GM23338 (cell line): ENCODE results near the gene FILIP1L. TPM values are rescaled to one million over a fixed set of nuclear protein-coding genes. Genes with fewer than 3 reads are reported as not detected.

Experiments
- ATAC-seq: fragments of 200-7000 bp; cut with Tn5 transposase; 3 replicates; pipeline ENCODE4 v1.9.1; 2020
- DNase-seq: peaks from one replicate; pipeline ENCODE4 v3.0.0-alpha.2; 2015; ENCODE audit warnings: low spot score
- H2AFZ ChIP-seq: fragments of 200-600 bp; sonication (generic); 2 replicates; pipeline ENCODE4 v1.8.0; 2016; ENCODE audit warnings: antibody characterized with exemption, mild to moderate bottlenecking, moderate library complexity
- H3F3A ChIP-seq: fragments of 200-600 bp; sonication (generic); replicated peaks from 2 replicates; pipeline ENCODE4 v1.8.0; 2017; ENCODE audit warnings: antibody characterized with exemption, mixed run types, low read depth
- H3K27ac ChIP-seq: fragments of 200-600 bp; sonication (generic); 2 replicates; pipeline ENCODE4 v1.6.1; 2016; ENCODE audit warnings: low read depth
- H3K27me3 ChIP-seq: fragments of 200-600 bp; sonication (generic); 2 replicates; pipeline ENCODE4 v1.8.0; 2016; ENCODE audit warnings: mild to moderate bottlenecking, mixed run types, moderate library complexity; ENCODE audit not compliant: insufficient read depth
- H3K36me3 ChIP-seq: fragments of 200-600 bp; sonication (generic); 2 replicates; pipeline ENCODE4 v1.8.0; 2016; ENCODE audit warnings: mild to moderate bottlenecking; ENCODE audit not compliant: insufficient read depth
- H3K4me1 ChIP-seq: fragments of 200-600 bp; sonication (generic); 2 replicates; pipeline ENCODE4 v1.8.0; 2016; ENCODE audit warnings: mild to moderate bottlenecking, moderate library complexity; ENCODE audit not compliant: insufficient read depth
- H3K4me2 ChIP-seq: fragments of 200-600 bp; sonication (generic); 2 replicates; pipeline ENCODE4 v1.7.1; 2017; ENCODE audit warnings: mixed run types
- H3K4me3 ChIP-seq: fragments of 200-600 bp; sonication (generic); 2 replicates; pipeline ENCODE4 v1.6.1; 2016; ENCODE audit warnings: mixed run types
- H3K79me2 ChIP-seq: fragments of 200-600 bp; sonication (generic); replicated peaks from 2 replicates; pipeline ENCODE4 v1.8.0; 2017; ENCODE audit warnings: mild to moderate bottlenecking; ENCODE audit not compliant: insufficient read depth
- H3K9me2 ChIP-seq: fragments of 200-600 bp; sonication (generic); 2 replicates; pipeline ENCODE4 v1.8.0; 2017; ENCODE audit not compliant: insufficient read depth
- H4K20me1 ChIP-seq: fragments of 200-600 bp; sonication (generic); replicated peaks from 2 replicates; pipeline ENCODE4 v1.8.0; 2017; ENCODE audit warnings: mild to moderate bottlenecking; ENCODE audit not compliant: insufficient read depth
- H3K27ac Mint-ChIP-seq: 2 replicates; pipeline ENCODE4 v1.8.0; 2020; ENCODE audit warnings: inconsistent platforms, mild to moderate bottlenecking, moderate library complexity, mixed read lengths
- H3K27me3 Mint-ChIP-seq: 3 replicates; pipeline ENCODE4 v1.8.0; 2022; ENCODE audit warnings: low read depth, mild to moderate bottlenecking, moderate library complexity, mixed read lengths, inconsistent platforms; ENCODE audit not compliant: insufficient read depth, poor library complexity
- H3K36me3 Mint-ChIP-seq: 3 replicates; pipeline ENCODE4 v1.8.0; 2021; ENCODE audit warnings: low read depth, mild to moderate bottlenecking, inconsistent platforms, moderate library complexity, mixed read lengths
- H3K4me1 Mint-ChIP-seq: 3 replicates; pipeline ENCODE4 v1.8.0; 2020; ENCODE audit warnings: mild to moderate bottlenecking, inconsistent platforms, mixed read lengths
- H3K4me3 Mint-ChIP-seq: 3 replicates; pipeline ENCODE4 v1.8.0; 2021; ENCODE audit warnings: moderate library complexity, mild to moderate bottlenecking, inconsistent platforms, mixed read lengths
- H3K9me3 Mint-ChIP-seq: 3 replicates; pipeline ENCODE4 v1.8.0; 2020; ENCODE audit warnings: moderate library complexity, mild to moderate bottlenecking, inconsistent platforms, mixed read lengths
- CREB1 ChIP-seq: fragments of 250-450 bp; sonication (Bioruptor Pico); IDR thresholded peaks from 2 replicates; pipeline ENCODE4 v1.5.0; 2020; ENCODE audit warnings: low read depth, mild to moderate bottlenecking, moderate library complexity
- ETS1 ChIP-seq: IDR thresholded peaks from 2 replicates; pipeline ENCODE4 v1.6.1; 2016; ENCODE audit warnings: antibody characterized with exemption
- EZH2 ChIP-seq: fragments of 200-600 bp; sonication (generic); IDR thresholded peaks from one replicate; pipeline ENCODE4 v1.8.0; 2017; ENCODE audit warnings: antibody characterized with exemption, mild to moderate bottlenecking, low read depth; ENCODE audit not compliant: unreplicated experiment
- EZH2phosphoT487 ChIP-seq: fragments of 200-600 bp; sonication (generic); IDR thresholded peaks from one replicate; pipeline ENCODE4 v1.8.1; 2018; ENCODE audit warnings: antibody characterized with exemption; ENCODE audit not compliant: unreplicated experiment
- JUNB ChIP-seq: IDR thresholded peaks from one replicate; pipeline ENCODE4 v1.6.1; 2016; ENCODE audit warnings: antibody characterized with exemption; ENCODE audit not compliant: unreplicated experiment
- NANOG ChIP-seq: IDR thresholded peaks from 2 replicates; pipeline ENCODE4 v1.6.1; 2016; ENCODE audit warnings: antibody characterized with exemption, borderline replicate concordance
- POLR2AphosphoS5 ChIP-seq: IDR thresholded peaks from 2 replicates; pipeline ENCODE4 v1.6.1; 2016; ENCODE audit warnings: antibody characterized with exemption, low read depth
- REST ChIP-seq: IDR thresholded peaks from one replicate; pipeline ENCODE4 v1.6.1; 2018; ENCODE audit warnings: antibody characterized with exemption; ENCODE audit not compliant: unreplicated experiment
- STAT1 ChIP-seq: IDR thresholded peaks from one replicate; pipeline ENCODE4 v1.6.1; 2016; ENCODE audit warnings: antibody characterized with exemption; ENCODE audit not compliant: unreplicated experiment
- ZNF114 ChIP-seq: fragments of 250-450 bp; sonication (Bioruptor Pico); IDR thresholded peaks from 2 replicates; pipeline ENCODE4 v1.5.0; 2020; ENCODE audit warnings: mild to moderate bottlenecking, moderate library complexity
- ZNF331 ChIP-seq: fragments of 250-450 bp; sonication (Bioruptor Pico); IDR thresholded peaks from 2 replicates; pipeline ENCODE4 v1.5.0; 2020; ENCODE audit warnings: low read depth, mild to moderate bottlenecking, moderate library complexity
- ZNF462 ChIP-seq: fragments of 250-450 bp; sonication (Bioruptor Pico); IDR thresholded peaks from 2 replicates; pipeline ENCODE4 v1.5.0; 2020; ENCODE audit warnings: mild to moderate bottlenecking, moderate library complexity
- polyA plus RNA-seq: library from polyadenylated mRNA; unstranded; fragments of >200 nt; fragmentation: Nextera tagmentation; extraction: Ambion mirVana; gene quantifications from 2 replicates; pipeline ENCODE4 v1.2.1, GENCODE V29; 2016
- total RNA-seq: library from RNA; depleted of rRNA; stranded (reverse); fragments of >200 nt; shearing (Covaris generic); gene quantifications from 2 replicates; pipeline ENCODE4 v1.2.3, GENCODE V29; 2014
- TF ChIP-seq, protein P1 (sequence below), 2 experiments: fragments of 200-600 bp in 1 of 2; sonication (generic) in 1 of 2; conservative IDR thresholded peaks; 2 replicates each; pipeline versions ENCODE4 v1.5.1 to v1.6.1; 2016 to 2017; ENCODE audit warnings: antibody characterized with exemption in 2 of 2, low read depth in 2 of 2, mild to moderate bottlenecking in 2 of 2, moderate library complexity in 1 of 2

FILIP1L gene
- total and polyA plus RNA-seq, 2 experiments from 2014 or later, result 1.6 TPM; not detected in 1

DNA sequence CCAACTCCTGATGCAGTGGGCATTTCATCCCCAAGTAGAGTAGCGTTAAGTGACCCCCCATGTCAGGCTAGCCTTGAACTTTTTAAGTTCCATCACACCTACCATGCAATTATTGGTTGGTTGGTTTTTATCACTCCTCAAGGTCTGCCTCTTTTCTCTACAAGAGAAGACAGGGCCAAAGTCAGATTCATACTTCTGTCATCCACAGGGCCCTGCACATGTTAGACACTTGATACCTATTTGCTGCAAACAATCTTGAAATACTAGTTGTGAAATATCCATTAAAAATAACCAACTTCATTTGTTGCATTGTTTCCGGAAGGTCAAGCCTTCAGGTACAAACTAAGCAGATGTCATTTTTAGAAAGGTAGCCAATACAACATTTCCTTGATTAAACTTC lies 295.5 kb downstream of the FILIP1L start:
- Histone ChIP-seq H3K4me1 (peaks cover 3% of the 10 kb centered on the region; the same call in 1 of the 2 replicates), H3K79me2 (peaks cover 56% of the 10 kb centered on the region), H3F3A (no peaks in the 10 kb centered on the region), H2AFZ (no peak overlapping the region), H3K27me3 (no peaks in the 10 kb centered on the region), H3K27ac (no peak overlapping the region), H3K9me2 (no peaks in the 10 kb centered on the region), H3K36me3 (no peaks in the 10 kb centered on the region), H4K20me1 (peaks cover 5% of the 10 kb centered on the region; the same call in 1 of the 2 replicates), H3K4me2 (peak overlapping the region; percentile 82; the same call in 1 of the 2 replicates), H3K4me3 (peak overlapping the region; percentile 82; the same call in 1 of the 2 replicates)
- no peak overlapping the region for H3K27ac Mint-ChIP-seq
- no peak for TF ChIP-seq NANOG
- no peak for TF ChIP-seq STAT1
- no peak for TF ChIP-seq EZH2
- no peak for TF ChIP-seq ZNF462 (CRISPR knock-in tag)
- no peak for TF ChIP-seq CREB1 (CRISPR knock-in tag)
- TF ChIP-seq ZNF331, result no peak
- no peak for TF ChIP-seq ZNF114
- no peak for TF ChIP-seq EZH2phosphoT487
- TF ChIP-seq, protein P1, sequence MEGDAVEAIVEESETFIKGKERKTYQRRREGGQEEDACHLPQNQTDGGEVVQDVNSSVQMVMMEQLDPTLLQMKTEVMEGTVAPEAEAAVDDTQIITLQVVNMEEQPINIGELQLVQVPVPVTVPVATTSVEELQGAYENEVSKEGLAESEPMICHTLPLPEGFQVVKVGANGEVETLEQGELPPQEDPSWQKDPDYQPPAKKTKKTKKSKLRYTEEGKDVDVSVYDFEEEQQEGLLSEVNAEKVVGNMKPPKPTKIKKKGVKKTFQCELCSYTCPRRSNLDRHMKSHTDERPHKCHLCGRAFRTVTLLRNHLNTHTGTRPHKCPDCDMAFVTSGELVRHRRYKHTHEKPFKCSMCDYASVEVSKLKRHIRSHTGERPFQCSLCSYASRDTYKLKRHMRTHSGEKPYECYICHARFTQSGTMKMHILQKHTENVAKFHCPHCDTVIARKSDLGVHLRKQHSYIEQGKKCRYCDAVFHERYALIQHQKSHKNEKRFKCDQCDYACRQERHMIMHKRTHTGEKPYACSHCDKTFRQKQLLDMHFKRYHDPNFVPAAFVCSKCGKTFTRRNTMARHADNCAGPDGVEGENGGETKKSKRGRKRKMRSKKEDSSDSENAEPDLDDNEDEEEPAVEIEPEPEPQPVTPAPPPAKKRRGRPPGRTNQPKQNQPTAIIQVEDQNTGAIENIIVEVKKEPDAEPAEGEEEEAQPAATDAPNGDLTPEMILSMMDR (conservative IDR thresholded peaks at IDR 0.05; ENCODE audit: low read depth in 2 of 2), result no peak
- no peak for TF ChIP-seq JUNB
- TF ChIP-seq POLR2AphosphoS5, result no peak
- no peak for TF ChIP-seq ETS1
- TF ChIP-seq REST, result no peak
- H3K36me3 Mint-ChIP-seq, result no peaks in the 10 kb centered on the region; the same call in 2 of the 3 replicates
- no peaks in the 10 kb centered on the region for H3K9me3 Mint-ChIP-seq
- H3K27me3 Mint-ChIP-seq, result peaks cover 11% of the 10 kb centered on the region
- peak overlapping the region; percentile 93 for H3K4me3 Mint-ChIP-seq
- DNase-seq (no peak), ATAC-seq (no peak)
- peaks cover 13% of the 10 kb centered on the region for H3K4me1 Mint-ChIP-seq
